HEK293 (cell line): ENCODE results near the gene ACKR3.

ENCODE experiments used
- CTCF ChIP-seq: fragments of 450-650 bp; formaldehyde crosslinking; IDR thresholded peaks from 2 replicates; pipeline ENCODE4 v1.5.1; 2016; ENCODE audit warnings: missing biosample characterization, missing genetic modification characterization
- PATZ1 ChIP-seq: fragments of 450-650 bp; formaldehyde crosslinking; IDR thresholded peaks from 2 replicates; pipeline ENCODE4 v1.5.1; 2016; ENCODE audit warnings: missing biosample characterization, missing genetic modification characterization
- PBX3 ChIP-seq: sonication (generic); formaldehyde crosslinking; IDR thresholded peaks from 2 replicates; pipeline ENCODE4 v1.8.1; 2022; ENCODE audit warnings: mild to moderate bottlenecking, moderate library complexity, missing genetic modification reagents
- REST ChIP-seq: fragments of 450-650 bp; formaldehyde crosslinking; IDR thresholded peaks from 2 replicates; pipeline ENCODE4 v1.5.1; 2016; ENCODE audit warnings: missing biosample characterization, missing genetic modification characterization
- YY1 ChIP-seq: fragments of 450-650 bp; formaldehyde crosslinking; IDR thresholded peaks from 2 replicates; pipeline ENCODE4 v1.5.1; 2018; ENCODE audit warnings: missing biosample characterization, missing genetic modification characterization
- ZBTB1 ChIP-seq: fragments of 450-650 bp; formaldehyde crosslinking; IDR thresholded peaks from 2 replicates; pipeline ENCODE4 v1.5.1; 2016; ENCODE audit warnings: missing biosample characterization, missing genetic modification characterization
- ZNF274 ChIP-seq, 2 experiments: fragments of 200-500 bp in 1 of 2; fragments of 450-650 bp in 1 of 2; sonication (Bioruptor generic) in 1 of 2; formaldehyde crosslinking in 1 of 2; IDR thresholded peaks; 2 replicates each; pipeline versions ENCODE4 v1.5.1 to v1.6.1; 2014 to 2016; ENCODE audit warnings: borderline replicate concordance in 1 of 2, inconsistent platforms in 1 of 2, low read length in 1 of 2, missing biosample characterization in 1 of 2, missing genetic modification characterization in 1 of 2
- ZNF530 ChIP-seq: fragments of 450-650 bp; formaldehyde crosslinking; IDR thresholded peaks from 2 replicates; pipeline ENCODE4 v1.5.1; 2016; ENCODE audit warnings: low read depth, missing biosample characterization, missing genetic modification characterization
- ZNF76 ChIP-seq: fragments of 450-650 bp; formaldehyde crosslinking; IDR thresholded peaks from 2 replicates; pipeline ENCODE4; 2016; ENCODE audit warnings: low read depth, missing biosample characterization, missing genetic modification characterization, borderline replicate concordance
- ZXDB ChIP-seq: fragments of 450-650 bp; formaldehyde crosslinking; IDR thresholded peaks from 2 replicates; pipeline ENCODE4 v1.5.1; 2016; ENCODE audit warnings: missing biosample characterization, missing genetic modification characterization

GRCh38 chr2:236576087-236576486 lies 6.5 kb downstream of the ACKR3 start:
- TF ChIP-seq ZXDB (tag by site-specific recombination) = no peak
- TF ChIP-seq CTCF (tag by site-specific recombination) = no peak
- no peak for TF ChIP-seq PBX3 (CRISPR knock-in tag)
- no peak for TF ChIP-seq ZNF274 (IDR thresholded peaks at IDR 0.05; ENCODE audit: low read length)
- TF ChIP-seq ZNF274 (tag by site-specific recombination; IDR thresholded peaks at IDR 0.05; ENCODE audit: borderline replicate concordance) = no peak
- no peak for TF ChIP-seq REST
- no peak for TF ChIP-seq ZBTB1 (tag by site-specific recombination)
- no peak for TF ChIP-seq ZNF76 (tag by site-specific recombination)
- no peak for TF ChIP-seq ZNF530 (tag by site-specific recombination)
- no peak for TF ChIP-seq YY1 (tag by site-specific recombination)
- no peak for TF ChIP-seq PATZ1 (tag by site-specific recombination)
